CD4-positive, alpha-beta T cell treated with Interleukin-6 at 100 ng/mL for 8 hours (primary cell): ENCODE results near the gene CATSPERD.

Source experiments
- DNase-seq: peaks from one replicate; pipeline ENCODE4 v3.0.0-alpha.2; 2020; ENCODE audit warnings: mixed read lengths, low spot score

The CATSPERD gene

DNA sequence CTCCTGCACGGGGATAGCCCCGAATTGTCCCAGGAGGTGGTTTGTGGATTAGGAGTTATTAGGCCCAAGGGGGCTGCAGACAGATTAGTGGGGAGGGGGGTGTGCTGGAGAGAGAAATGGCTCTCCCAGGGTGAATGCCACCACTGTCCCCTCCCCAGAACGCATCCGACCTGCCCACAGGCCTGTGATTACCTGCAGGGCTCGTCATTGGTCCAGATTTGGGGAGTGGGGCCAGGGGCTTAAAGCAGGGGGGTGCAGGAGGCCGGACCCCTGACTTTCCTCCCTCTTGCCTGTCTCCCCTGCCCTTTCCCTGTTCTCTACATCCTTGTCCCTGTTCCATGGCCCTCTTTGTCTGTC, 85.7 kb downstream of the CATSPERD start:
- no peak for DNase-seq

DNA sequence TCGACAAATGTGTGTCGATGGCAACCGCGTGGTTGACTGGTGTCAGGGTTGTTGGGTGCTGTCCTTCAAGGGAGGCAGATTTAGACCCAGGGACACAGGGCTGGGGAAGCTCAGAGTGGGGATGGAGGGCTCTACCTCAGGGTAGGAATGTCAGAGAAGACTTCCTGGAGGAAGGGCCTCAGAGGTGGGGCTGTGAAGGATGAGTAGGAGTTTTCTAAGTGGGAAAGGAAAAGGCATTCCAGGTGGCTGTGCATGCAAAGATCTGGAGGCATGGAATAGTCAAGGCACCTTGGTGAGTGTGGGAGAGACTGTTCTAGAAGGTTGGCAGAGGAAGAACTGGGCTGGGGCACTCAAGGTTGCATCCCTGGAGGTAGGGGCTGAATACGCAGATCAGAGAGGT, 86.5 kb downstream of the CATSPERD start:
- DNase-seq: no peak

DNA sequence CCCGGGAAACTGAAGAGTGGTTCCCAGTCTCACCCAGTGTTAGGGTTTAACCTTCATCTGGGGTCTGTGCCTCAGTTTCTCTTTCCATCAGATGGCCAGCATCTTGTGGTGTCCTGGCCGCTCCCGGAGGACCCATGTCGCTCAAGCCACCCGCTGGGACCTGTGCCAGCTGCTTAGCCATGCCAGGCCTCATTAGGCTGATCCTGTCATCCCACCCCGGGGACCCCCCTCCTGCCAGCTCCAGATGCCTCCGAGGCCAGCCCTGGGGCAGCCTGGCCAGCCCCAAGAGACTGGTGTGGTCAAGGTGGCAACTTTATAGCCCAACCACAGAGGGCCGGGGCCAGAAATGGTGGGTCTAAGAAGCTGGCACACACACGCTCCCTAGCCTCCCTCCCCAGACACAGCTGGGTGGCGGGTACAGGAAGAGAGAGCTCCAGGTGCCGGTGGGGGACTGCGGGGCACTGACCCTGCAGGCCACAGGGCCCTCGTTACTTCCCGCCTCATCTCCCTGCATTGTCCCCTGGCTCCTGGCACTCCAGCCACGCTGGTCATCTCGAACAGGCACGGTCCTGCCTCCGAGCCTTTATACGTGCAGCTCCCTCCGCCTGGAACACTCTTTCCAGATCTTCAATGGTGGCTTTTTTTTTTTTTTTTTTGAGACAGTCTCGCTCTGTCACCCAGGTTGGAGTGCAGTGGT, 87.8 kb downstream of the CATSPERD start:
- no peak for DNase-seq

DNA sequence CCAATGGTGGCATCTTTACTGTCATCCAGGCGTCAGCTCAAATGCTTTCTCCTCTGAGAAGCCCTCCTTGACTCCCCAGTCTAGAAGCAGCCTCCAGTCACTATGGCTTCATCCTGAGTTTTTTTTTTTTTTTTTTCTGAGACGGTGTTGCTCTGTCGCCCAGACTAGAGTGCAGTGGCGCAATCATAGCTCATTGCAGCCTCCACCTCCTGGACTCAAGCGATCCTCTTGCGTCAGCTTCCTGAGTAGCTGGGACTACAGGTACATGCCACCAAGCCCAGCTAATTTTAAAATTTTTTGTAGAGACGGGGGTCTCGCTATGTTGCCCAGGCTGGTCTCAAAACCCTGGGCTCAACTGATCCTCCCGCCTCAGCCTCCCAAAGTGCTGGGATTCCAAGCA, 88.6 kb downstream of the CATSPERD start:
- DNase-seq: no peak

DNA sequence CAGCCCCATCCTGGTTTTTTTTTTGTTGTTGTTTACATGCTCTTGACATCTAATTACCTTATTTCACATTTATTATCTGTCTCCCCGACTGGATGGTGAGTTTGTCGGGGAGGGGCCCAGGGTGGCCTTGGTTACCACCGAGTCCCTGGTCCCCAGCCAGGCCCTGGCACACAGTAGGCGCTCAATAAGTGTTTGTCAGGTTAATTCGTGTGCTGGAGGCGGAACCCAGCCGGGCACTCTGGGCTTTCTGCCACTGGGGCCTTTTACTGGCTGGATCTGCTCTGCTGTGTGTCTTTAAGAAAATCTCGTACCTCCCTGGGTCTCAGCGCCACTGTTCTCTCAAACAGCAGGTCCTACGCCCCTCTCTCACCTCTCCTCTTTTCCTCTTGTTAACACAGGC, 89.0 kb downstream of the CATSPERD start:
- DNase-seq: no peak

DNA sequence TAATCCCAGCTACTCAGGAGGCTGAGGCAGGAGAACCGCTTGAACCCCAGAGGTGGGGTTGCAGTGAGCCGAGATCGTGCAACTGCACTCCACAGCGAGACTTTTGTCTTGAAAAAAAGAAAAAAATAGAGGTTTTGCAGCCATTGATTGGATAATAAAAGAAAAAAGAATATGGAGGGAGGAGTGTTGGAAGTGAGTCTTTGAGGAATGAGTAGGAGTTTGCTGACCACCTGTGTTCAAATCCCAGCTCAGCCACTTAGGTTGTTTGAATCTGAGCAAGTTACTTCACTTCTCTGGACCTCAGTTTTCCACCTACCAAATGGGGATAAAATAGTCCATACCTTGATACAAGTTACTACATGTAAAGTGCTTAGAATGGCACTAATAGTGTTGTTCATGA, 90.7 kb downstream of the CATSPERD start:
- DNase-seq: no peak

DNA sequence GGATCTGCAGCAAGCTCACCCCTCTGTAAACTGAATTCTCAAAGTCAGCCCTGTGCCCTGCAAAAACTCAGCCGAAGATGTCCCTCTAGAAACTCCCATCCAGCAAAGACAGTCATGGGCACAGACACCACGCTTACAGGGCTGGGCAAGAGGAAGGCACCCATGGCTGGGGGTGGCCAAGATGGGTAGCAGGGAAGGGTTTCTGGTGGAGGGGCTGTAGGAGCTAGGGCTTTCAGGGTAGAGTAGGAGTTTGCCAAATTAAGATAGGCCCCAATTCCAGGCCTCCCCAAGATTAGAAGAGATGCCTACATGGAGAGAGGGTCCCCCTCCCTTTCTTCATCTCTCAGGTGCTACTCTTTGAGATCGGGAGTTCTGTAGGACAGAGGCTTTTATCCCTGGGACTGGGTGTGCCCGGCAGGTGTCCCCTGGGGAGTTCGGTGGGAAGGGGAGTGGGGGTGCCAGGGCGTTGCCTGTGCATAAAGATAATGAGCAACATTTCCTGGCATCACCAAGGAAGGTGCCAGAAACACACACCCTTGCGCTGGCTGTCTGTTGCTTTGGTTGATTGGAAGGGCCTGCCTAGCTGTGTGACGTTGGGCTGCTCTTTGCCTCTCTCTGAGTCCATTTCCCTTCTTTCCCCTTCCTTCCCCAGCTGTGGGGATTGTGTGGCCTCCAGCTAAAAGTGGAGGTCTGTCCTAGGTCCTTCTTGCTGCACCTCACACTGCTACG, 93.8 kb downstream of the CATSPERD start:
- no peak for DNase-seq

DNA sequence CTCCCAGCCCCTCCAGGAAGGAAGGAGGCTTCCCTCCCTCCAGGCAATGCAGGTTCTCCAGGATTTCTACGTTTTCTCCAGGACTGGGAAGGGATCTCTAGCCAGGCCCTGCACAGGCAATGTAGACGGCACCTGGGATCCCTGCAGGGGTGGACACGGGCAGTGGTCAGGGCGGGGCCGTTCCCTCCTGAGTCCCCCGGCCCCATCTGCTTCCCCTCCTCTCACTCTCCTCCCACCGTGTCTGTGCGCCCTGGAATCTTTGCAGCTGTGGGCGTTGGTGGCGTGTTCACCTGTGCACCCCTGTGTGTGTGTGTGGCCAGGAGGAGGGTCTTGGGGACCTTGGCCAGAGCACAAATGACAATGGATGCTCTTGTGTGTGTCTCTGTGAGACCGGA, 94.4 kb downstream of the CATSPERD start:
- no peak for DNase-seq

DNA sequence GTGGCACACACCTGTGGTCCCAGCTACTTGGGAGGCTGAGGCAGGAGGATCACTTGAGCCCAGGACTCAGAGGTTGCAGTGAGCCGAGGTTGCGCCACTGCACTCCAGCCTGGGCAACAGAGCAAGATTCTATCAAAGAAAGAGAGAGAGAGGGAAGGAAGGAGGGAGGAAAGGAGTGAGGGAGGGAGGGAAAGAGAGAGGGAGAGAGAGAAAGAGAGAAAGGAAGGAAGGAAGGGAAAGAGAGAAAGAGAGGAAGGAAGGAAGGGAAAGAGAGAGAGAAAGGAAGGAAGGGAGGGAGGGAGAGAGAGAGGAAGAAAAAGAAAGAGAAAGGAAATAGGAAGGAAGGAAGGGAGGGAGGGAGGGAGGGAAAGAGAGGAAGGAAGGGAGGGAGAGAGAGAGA, 96.8 kb downstream of the CATSPERD start:
- DNase-seq: no peak

DNA sequence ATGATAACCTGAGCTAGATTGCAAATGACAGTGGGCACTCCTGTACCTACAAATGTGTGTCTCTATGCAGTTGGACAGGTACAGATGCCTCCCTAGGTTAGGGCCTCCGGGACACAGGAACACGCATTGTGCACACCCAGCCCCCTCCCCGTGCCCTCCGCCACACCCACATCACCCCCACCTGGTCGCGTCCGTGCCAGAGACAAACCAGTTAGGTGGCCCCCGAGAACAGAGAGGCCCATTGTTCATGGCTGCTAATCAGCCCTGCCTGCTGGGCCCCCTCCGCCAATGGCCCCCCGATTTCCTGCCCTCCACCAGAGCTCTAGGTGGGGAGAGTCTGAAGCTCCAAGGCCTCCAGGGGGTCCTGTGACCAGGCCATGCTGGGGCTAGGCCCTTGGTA, 98.2 kb downstream of the CATSPERD start:
- DNase-seq: no peak

DNA sequence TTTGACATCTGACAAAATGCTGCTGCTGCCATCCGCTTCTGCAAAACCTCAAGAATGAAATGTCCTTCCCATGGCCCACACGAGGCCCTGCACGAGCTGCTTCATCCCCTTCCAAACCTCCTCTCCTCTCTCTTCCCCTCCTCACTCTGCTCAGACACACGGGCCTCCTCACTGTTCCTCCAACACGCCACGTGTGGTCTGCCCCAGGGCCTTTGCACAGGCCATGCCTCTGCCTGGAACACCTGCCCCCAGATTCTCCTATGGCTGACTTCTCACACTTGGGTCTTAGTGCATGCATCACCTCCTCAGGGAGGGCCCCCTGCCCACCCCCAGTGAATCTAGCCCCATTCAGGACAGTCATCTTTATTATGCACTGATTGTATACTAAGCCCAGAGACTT, 100.3 kb downstream of the CATSPERD start:
- DNase-seq: no peak

DNA sequence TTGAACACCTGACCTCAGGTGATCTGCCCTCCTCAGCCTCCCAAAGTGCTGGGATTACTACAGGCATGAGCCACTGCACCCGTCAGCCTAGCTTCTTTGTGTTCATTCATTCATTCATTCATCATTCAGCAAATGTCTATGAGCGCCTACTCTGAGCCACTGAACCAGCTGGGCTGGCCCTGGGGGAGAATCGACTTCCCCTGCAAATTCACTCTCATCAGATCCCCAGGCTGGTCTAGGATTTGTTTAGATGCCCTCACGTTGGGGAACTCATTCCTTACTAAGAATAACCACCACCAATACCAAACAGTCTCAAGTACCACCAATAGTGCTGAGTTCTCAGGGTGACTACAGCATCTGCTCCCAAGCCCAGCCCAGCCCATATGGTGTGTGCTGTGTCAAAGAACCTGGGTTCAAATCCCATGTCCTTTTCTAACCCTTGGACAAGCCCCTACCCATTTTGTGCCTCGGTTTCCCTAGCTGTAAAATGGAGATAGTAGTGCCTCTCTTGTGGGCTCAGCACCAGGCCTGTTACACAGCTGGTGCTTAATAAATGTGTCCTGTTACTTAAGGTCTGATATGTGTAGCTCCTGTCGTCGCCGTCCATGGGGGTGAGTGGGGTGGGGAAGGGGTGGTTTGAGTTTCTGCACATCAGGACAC, 101.2 kb downstream of the CATSPERD start:
- no peak for DNase-seq

DNA sequence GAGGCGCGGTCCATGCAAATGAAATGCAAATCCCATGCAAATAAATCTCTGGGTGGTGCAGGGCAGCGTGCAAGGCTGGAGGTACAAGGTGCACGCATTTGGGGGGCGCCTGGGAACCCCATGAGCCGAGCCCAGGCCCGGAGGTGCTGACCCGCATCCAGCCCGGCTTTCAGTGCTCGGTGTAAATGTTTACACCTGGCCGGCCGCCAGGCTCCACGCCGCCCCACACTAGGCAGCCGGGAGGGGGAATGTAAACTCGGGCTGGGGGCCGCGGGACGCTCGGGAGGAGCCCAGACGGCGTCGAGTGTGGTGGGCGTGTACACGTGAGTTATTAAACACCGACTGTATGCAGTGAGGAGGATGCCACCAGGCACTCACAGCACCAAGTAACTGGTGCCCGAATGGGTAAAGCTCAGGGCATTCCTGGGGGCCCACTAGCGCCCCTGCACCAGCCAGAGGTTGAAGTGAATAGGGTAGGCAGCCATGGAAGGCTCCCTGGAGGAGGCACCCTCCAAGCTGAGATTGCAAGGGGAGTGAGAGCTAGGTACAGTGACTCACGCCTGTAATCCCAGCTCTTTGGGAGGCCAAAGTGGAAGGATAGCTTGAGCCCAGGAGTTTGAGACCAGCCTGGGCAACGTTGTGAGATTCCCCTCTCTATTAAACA, 101.9 kb downstream of the CATSPERD start:
- no peak for DNase-seq

DNA sequence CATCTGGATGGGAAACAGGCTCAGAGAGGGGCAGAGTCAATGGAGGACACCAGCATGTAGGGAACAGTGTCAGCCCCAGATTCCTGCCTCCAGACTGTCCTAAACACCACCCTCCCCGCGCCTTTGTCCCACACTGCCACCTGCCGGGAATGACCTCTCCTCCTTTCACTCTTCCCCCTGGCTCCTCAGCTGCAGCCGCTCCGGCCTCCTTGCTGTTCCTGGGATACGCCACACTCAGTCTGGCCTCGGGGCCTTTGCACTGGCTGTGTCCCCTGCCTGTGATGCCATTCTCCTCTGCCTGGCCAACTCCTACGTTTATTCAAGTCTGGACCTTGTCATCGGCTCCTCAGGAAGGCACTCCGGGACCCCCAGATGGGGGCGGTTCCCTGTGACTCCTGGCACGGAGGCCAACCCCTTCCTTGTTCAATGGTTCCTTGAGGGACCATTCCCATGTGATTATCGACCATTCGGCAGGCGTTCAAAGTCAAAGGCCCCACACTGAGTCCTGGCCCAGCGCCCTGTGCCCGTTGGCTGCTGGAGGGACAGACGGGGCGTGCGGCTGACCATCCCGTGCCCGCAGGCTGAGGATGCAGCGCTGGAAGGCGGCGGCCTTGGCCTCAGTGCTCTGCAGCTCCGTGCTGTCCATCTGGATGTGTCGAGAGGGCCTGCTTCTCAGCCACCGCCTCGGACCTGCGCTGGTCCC, 103.3 kb downstream of the CATSPERD start:
- DNase-seq: no peak

DNA sequence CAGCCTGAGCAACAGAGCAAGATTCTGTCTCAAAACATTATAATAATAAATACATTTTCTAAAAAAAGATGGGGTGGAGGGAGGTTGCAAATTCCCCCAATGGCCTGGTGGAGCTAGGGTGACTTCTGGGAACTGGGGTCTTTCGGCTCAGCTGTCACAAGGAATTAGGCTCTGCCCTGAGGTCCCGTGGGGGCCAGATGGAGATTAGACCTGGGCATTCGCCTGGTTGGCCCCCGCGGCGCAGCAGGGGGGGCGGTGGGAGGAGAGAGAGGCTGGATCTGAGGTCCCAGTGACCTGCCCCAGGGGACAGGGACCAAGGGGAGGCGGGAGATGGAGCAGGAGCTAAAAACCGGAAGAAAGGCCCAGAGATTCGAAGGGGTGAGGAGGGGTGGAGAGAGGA, 104.3 kb downstream of the CATSPERD start:
- DNase-seq: no peak

DNA sequence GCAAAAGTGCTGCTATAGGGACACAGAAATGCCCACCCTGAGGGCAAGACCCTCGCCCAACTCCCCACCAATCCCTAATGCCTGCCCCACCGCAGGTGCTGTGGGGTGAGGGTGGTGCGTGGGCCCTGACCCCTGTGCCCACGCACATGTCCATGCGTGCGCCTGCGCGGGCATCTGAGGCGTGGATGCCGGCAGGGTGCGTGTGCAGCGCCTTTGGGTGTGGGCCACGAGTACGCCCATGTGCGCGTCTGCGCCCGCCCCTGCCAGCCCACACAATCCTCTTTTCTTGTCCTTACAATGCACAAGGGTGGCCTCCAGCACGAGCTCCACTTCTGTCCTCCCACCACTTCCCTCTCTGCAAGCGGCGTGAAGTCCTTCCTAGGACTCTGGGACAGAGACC, 104.7 kb downstream of the CATSPERD start:
- no peak for DNase-seq

DNA sequence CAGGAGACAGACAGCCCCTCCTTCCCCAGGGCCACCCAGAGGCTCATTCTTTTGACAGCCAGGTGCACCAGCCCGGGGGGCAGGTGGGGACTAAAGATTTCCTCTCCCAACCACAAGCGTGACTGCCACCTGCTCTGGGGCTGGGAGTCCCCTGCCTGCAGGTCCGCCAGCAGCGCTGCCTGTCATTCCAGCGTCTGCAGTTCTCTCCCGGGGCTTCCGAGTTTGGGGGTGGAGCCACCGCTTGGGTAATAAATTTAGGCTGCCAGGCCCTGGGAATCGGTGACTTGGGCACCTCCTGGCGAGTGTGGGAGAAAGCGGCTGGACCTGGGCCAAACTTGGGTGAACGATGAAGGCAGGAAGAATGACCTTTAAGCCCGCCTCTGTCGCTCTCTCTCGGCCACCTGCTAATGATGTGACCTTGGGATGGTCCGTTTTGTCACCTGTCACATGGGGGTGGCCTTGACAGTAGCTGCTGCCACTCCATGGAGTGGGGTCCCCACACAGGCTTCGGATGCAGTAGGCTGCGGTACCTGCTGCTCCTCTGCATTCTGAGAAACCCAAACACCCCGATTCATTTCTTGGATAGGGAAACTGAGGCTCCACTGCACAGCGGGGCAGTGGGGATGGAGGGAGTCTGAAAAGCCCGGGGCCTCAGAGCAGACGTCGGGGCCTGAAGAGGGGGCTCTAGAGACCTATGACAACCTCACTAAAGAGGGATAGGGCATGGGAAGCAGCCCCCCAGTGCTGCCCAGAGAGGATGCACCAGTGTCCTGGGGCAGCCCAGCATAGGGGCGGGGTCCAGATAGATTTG, 106.3 kb downstream of the CATSPERD start:
- no peak for DNase-seq

DNA sequence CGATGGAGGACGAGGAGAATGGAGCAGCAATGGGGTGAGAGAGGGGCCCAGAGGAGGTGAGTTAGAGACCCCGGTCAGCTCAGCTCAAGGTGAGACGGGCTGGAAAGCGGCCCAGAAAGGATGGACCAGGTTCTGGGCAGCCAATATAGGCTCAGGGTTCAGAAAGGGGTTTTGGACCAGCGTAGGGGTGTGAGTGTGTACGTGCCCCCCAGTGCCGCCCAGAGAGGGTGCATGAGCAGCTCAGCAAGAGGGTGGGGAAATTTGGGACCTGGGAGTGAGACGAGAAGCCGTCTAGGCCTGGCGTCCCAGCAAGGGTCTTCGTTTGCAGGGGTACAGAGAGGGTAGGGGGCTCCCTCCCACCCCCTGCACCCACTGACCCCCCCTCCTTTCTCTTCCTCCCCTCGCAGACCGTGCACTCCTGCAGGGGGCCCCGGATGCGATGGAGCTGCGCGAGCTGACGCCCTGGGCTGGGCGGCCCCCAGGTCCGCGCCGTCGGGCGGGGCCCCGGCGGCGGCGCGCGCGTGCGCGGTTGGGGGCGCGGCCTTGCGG, 107.0 kb downstream of the CATSPERD start:
- DNase-seq: no peak

DNA sequence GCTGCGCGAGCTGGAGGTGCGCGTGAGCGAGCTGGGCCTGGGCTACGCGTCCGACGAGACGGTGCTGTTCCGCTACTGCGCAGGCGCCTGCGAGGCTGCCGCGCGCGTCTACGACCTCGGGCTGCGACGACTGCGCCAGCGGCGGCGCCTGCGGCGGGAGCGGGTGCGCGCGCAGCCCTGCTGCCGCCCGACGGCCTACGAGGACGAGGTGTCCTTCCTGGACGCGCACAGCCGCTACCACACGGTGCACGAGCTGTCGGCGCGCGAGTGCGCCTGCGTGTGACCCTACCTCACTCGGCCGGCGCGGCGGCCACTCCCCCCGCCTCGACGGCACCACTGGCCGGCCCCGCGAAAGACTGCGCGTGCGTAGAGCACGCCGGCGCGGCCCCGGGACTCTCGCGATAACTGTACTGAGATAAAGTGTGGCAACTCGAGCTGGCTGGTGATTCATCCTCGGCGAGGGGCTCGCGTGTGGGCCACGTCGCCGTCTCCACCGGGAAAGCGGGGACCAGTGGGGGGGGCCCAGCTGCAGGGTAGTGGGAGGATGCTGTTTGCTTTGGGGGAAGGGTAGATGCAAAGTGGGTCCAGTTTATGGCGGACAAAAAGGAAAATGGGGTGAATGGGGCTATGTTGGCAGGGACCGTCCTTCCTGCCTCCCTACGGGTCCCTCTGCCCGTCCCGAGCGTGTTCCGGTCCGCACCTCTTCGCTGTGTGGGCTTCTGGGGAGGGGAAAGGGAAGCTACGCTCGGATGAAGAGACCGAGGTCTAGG, 107.6 kb downstream of the CATSPERD start:
- DNase-seq: peak; percentile 91
